ENCODE results near the gene INTS11.

- TF ChIP-seq EZH2 (IDR thresholded peaks at IDR 0.05; ENCODE audit: low read length, unreplicated experiment): no peak
- TF ChIP-seq CTCF (conservative IDR thresholded peaks at IDR 0.05; ENCODE audit: low read depth, low read length): no peak
- TF ChIP-seq EZH2phosphoT487 (IDR thresholded peaks at IDR 0.05; ENCODE audit: borderline replicate concordance, low read length): no peak
Measured at GRCh38 chr1:1346501-1346890, 22.0 kb upstream of the INTS11 start.

All from PC-3 (cell line).